ENCODE measurements around the gene MTUS2. TPM values are rescaled to one million over a fixed set of nuclear protein-coding genes. Genes with fewer than 3 reads are reported as not detected.

MTUS2 gene
- total RNA-seq, 1 donor from 2014 or later: 0.67 TPM

- H3K9me3 ChIP-seq (ENCODE audit: low read depth): no peaks in the 10 kb centered on the region
- H3K4me2 ChIP-seq: no peak overlapping the region
- H4K20me1 ChIP-seq (ENCODE audit: low read depth): no peaks in the 10 kb centered on the region
- no peak overlapping the region for H3K9ac ChIP-seq
- H3K27ac Mint-ChIP-seq: no peak overlapping the region
- no peaks in the 10 kb centered on the region for H3K27me3 ChIP-seq
- no peaks in the 10 kb centered on the region for H3F3A ChIP-seq (ENCODE audit: low read depth)
- H3K4me3 Mint-ChIP-seq: no peak overlapping the region
- no peaks in the 10 kb centered on the region for H3K36me3 Mint-ChIP-seq
- H3K4me1 Mint-ChIP-seq: no peaks in the 10 kb centered on the region
- H3K9me3 Mint-ChIP-seq: peaks cover 5% of the 10 kb centered on the region
- H2AFZ ChIP-seq (replicated peaks): no peak overlapping the region
- no peak overlapping the region for H3K27ac ChIP-seq
- no peaks in the 10 kb centered on the region for H3K4me1 ChIP-seq
- TF ChIP-seq CTCF (IDR thresholded peaks at IDR 0.05) (no peak), EZH2 (IDR thresholded peaks at IDR 0.05) (no peak), EZH2phosphoT487 (IDR thresholded peaks at IDR 0.05) (no peak)
- DNase-seq (ENCODE audit: low spot score): no peak
- no peaks in the 10 kb centered on the region for H3K36me3 ChIP-seq
- H3K27me3 Mint-ChIP-seq (ENCODE audit: insufficient read depth, low read depth): peaks cover 2% of the 10 kb centered on the region
- no peak overlapping the region for H3K4me3 ChIP-seq
- H3K79me2 ChIP-seq (ENCODE audit: low read depth): no peaks in the 10 kb centered on the region
These were observed 102.2 kb downstream of the MTUS2 start for GRCh38 chr13:28922341-28922740.

- no peak overlapping the region for H3K9ac ChIP-seq
- H3K9me3 Mint-ChIP-seq: no peaks in the 10 kb centered on the region
These were observed 115.0 kb downstream of the MTUS2 start for GRCh38 chr13:28935104-28935503.

GRCh38 chr13:28942906-28943305 lies 122.8 kb downstream of the MTUS2 start:
- no peak for DNase-seq (ENCODE audit: low spot score)
- Histone ChIP-seq H4K20me1 (ENCODE audit: low read depth) (no peaks in the 10 kb centered on the region), H2AFZ (replicated peaks) (no peak overlapping the region), H3K4me2 (no peak overlapping the region), H3K79me2 (ENCODE audit: low read depth) (no peaks in the 10 kb centered on the region), H3K4me1 (no peaks in the 10 kb centered on the region), H3K36me3 (no peaks in the 10 kb centered on the region), H3F3A (ENCODE audit: low read depth) (no peaks in the 10 kb centered on the region), H3K4me3 (no peak overlapping the region), H3K27me3 (no peaks in the 10 kb centered on the region), H3K27ac (no peak overlapping the region), H3K9ac (no peak overlapping the region), H3K9me3 (ENCODE audit: low read depth) (no peaks in the 10 kb centered on the region)
- no peaks in the 10 kb centered on the region for H3K9me3 Mint-ChIP-seq
- H3K36me3 Mint-ChIP-seq: no peaks in the 10 kb centered on the region
- H3K4me1 Mint-ChIP-seq: no peaks in the 10 kb centered on the region
- H3K27ac Mint-ChIP-seq: no peak overlapping the region
- TF ChIP-seq EZH2phosphoT487 (IDR thresholded peaks at IDR 0.05): no peak
- TF ChIP-seq EZH2 (IDR thresholded peaks at IDR 0.05): no peak
- no peak for TF ChIP-seq CTCF (IDR thresholded peaks at IDR 0.05)
- H3K4me3 Mint-ChIP-seq: no peak overlapping the region
- no peaks in the 10 kb centered on the region for H3K27me3 Mint-ChIP-seq (ENCODE audit: insufficient read depth, low read depth)

More at GRCh38 chr13:28935104-28935503, 115.0 kb downstream of the MTUS2 start:
- Histone ChIP-seq H3K27me3 (no peaks in the 10 kb centered on the region), H3K4me2 (no peak overlapping the region), H3K4me1 (no peaks in the 10 kb centered on the region), H2AFZ (replicated peaks) (no peak overlapping the region), H3K27ac (no peak overlapping the region), H3K36me3 (no peaks in the 10 kb centered on the region), H3F3A (ENCODE audit: low read depth) (no peaks in the 10 kb centered on the region), H3K4me3 (no peak overlapping the region), H4K20me1 (ENCODE audit: low read depth) (no peaks in the 10 kb centered on the region), H3K79me2 (ENCODE audit: low read depth) (no peaks in the 10 kb centered on the region), H3K9me3 (ENCODE audit: low read depth) (no peaks in the 10 kb centered on the region)
- Mint-ChIP-seq H3K36me3 (no peaks in the 10 kb centered on the region), H3K27ac (no peak overlapping the region), H3K4me3 (no peak overlapping the region), H3K4me1 (no peaks in the 10 kb centered on the region), H3K27me3 (ENCODE audit: insufficient read depth, low read depth) (peaks cover 5% of the 10 kb centered on the region)
- DNase-seq (ENCODE audit: low spot score): no peak
- TF ChIP-seq EZH2phosphoT487 (IDR thresholded peaks at IDR 0.05): no peak
- TF ChIP-seq EZH2 (IDR thresholded peaks at IDR 0.05): no peak
- TF ChIP-seq CTCF (IDR thresholded peaks at IDR 0.05): no peak

Measured in neural progenitor cell (in vitro differentiated cells).